ENCODE measurements around the gene DNAH11. TPM values are rescaled to one million over a fixed set of nuclear protein-coding genes. Genes with fewer than 3 reads are reported as not detected.
A peak's percentile ranks its signal among the peaks of the same experiment; 100 is the strongest.

The DNAH11 gene
- total RNA-seq, 1 experiment from 2014 or later = 0.54 TPM

- Histone ChIP-seq H3K4me3 (ENCODE audit: low read depth, low read length, poor library complexity, severe bottlenecking) (no peak overlapping the region), H3K27ac (ENCODE audit: low read depth, low read length, poor library complexity, severe bottlenecking) (no peak overlapping the region), H3K27me3 (replicated peaks; ENCODE audit: insufficient read depth, low read depth, low read length, poor library complexity) (no peaks in the 10 kb centered on the region), H3K4me1 (ENCODE audit: insufficient read depth, low read length, poor library complexity, severe bottlenecking) (peaks cover 9% of the 10 kb centered on the region), H3K36me3 (ENCODE audit: insufficient read depth, low read length, poor library complexity, severe bottlenecking) (peaks cover 28% of the 10 kb centered on the region), H3K9me3 (ENCODE audit: low read depth, low read length, poor library complexity, severe bottlenecking) (no peaks in the 10 kb centered on the region)
- CTCF ChIA-PET = no interaction called here
- no peak for TF ChIP-seq EZH2 (IDR thresholded peaks at IDR 0.05; ENCODE audit: borderline replicate concordance, low read depth, low read length, poor library complexity, severe bottlenecking)
- TF ChIP-seq CTCF (conservative IDR thresholded peaks at IDR 0.05; ENCODE audit: low read depth, low read length) = no peak
- intact Hi-C loops (cut with micrococcal nuclease; ENCODE audit: unreplicated experiment) = no loop called here
- POLR2A ChIA-PET (ENCODE audit: low non-redundant PET) = no interaction called here
- DNase-seq (ENCODE audit: low spot score) = no peak
- BruUV-seq (replicated peaks) = no TSS peak
These were observed 355.6 kb downstream of the DNAH11 start for GRCh38 chr7:21898265-21898930.

GRCh38 chr7:21902240-21902639 lies 359.4 kb downstream of the DNAH11 start:
- intact Hi-C loops (cut with micrococcal nuclease; ENCODE audit: unreplicated experiment) = no loop called here
- peaks cover 6% of the 10 kb centered on the region for H3K4me1 ChIP-seq (ENCODE audit: insufficient read depth, low read length, poor library complexity, severe bottlenecking)
- ChIA-PET POLR2A (ENCODE audit: low non-redundant PET) (no interaction called here), CTCF (no interaction called here)
- no peak for TF ChIP-seq CTCF (conservative IDR thresholded peaks at IDR 0.05; ENCODE audit: low read depth, low read length)
- no peak for TF ChIP-seq EZH2 (IDR thresholded peaks at IDR 0.05; ENCODE audit: borderline replicate concordance, low read depth, low read length, poor library complexity, severe bottlenecking)
- no peak overlapping the region for H3K4me3 ChIP-seq (ENCODE audit: low read depth, low read length, poor library complexity, severe bottlenecking)
- H3K36me3 ChIP-seq (ENCODE audit: insufficient read depth, low read length, poor library complexity, severe bottlenecking) = peaks cover 65% of the 10 kb centered on the region
- BruUV-seq (replicated peaks) = no TSS peak
- no peak overlapping the region for H3K27ac ChIP-seq (ENCODE audit: low read depth, low read length, poor library complexity, severe bottlenecking)
- H3K9me3 ChIP-seq (ENCODE audit: low read depth, low read length, poor library complexity, severe bottlenecking) = no peaks in the 10 kb centered on the region
- no peaks in the 10 kb centered on the region for H3K27me3 ChIP-seq (replicated peaks; ENCODE audit: insufficient read depth, low read depth, low read length, poor library complexity)
- DNase-seq (ENCODE audit: low spot score) = no peak

DNA sequence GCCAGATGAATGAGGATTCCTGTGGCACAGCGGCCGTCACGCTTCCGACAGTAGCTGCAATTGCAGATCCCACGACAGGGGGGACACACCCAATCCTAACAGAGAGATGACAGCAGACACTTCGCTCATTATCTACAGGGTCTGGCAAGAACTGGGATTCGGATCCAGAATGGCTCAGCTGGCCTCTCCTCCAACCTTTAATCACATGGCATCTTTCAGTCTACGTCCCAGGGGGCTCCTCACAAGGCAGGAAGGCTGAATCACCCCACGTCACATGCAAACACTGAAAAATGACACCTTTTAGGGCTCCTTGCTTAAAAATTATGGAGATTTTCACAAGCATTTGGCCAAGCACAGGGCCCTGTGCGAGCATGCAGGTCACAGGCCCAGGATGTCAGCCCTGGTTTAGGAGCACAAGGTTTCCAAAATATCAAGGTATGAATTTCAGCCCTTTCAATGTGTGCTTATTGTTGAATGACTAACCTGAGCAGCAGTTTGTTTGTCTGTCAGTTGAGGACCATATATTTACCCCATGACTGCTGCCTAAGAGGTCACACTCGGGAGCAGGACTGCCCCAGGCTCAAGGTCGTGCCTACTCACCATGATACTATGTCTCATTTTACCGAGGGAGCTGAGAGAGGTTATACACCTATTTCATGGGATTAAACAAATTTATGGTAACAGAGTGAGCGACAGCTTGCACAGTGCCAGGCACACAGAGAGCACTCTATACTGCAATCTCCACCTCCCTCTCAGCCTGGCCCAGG lies 360.4 kb downstream of the DNAH11 start:
- no TSS peak for BruUV-seq (replicated peaks)
- Histone ChIP-seq H3K4me3 (ENCODE audit: low read depth, low read length, poor library complexity, severe bottlenecking) (no peak overlapping the region), H3K4me1 (ENCODE audit: insufficient read depth, low read length, poor library complexity, severe bottlenecking) (no peaks in the 10 kb centered on the region), H3K27ac (ENCODE audit: low read depth, low read length, poor library complexity, severe bottlenecking) (no peak overlapping the region), H3K36me3 (ENCODE audit: insufficient read depth, low read length, poor library complexity, severe bottlenecking) (peaks cover 74% of the 10 kb centered on the region), H3K27me3 (replicated peaks; ENCODE audit: insufficient read depth, low read depth, low read length, poor library complexity) (no peaks in the 10 kb centered on the region), H3K9me3 (ENCODE audit: low read depth, low read length, poor library complexity, severe bottlenecking) (no peaks in the 10 kb centered on the region)
- peak; percentile 14 for DNase-seq (ENCODE audit: low spot score)
- ChIA-PET POLR2A (ENCODE audit: low non-redundant PET) (no interaction called here), CTCF (no interaction called here)
- intact Hi-C loops (cut with micrococcal nuclease; ENCODE audit: unreplicated experiment) = no loop called here
- TF ChIP-seq EZH2 (IDR thresholded peaks at IDR 0.05; ENCODE audit: borderline replicate concordance, low read depth, low read length, poor library complexity, severe bottlenecking) (no peak), CTCF (conservative IDR thresholded peaks at IDR 0.05; ENCODE audit: low read depth, low read length) (no peak)
